Hepatocyte (in vitro differentiated cells): ENCODE measurements around the gene BTN1A1.

Source experiments
- CTCF ChIP-seq: fragments of 200-600 bp; sonication (generic); IDR thresholded peaks from 2 replicates; pipeline ENCODE4 v1.5.1; 2016; ENCODE audit warnings: antibody characterized with exemption, mild to moderate bottlenecking; ENCODE audit not compliant: poor library complexity
- EZH2 ChIP-seq: fragments of 200-600 bp; sonication (generic); IDR thresholded peaks from 2 replicates; pipeline ENCODE4 v1.6.1; 2016; ENCODE audit warnings: antibody characterized with exemption, mild to moderate bottlenecking, borderline replicate concordance

DNA sequence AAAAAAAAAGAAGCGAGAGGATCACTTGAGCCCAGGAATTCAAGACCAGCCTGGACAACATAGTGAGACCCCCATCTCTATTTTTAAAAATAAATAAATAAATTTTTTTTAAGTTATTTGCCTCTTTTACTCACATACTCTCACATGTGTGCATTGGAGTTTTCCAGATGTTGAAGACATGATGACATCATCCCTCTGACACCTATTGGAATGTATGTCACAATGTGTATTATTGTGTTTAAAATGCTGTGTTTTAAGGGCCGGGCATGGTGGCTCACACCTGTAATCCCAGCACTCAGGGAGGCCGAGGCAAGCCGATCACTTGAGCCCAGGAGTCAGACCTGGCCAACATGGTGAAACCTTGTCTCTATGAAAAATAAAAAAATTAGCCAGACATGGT lies 17.8 kb upstream of the BTN1A1 start:
- TF ChIP-seq CTCF: no peak
- no peak for TF ChIP-seq EZH2
